ENCODE measurements around the gene PPFIA1.

- TF ChIP-seq CTCF (IDR thresholded peaks at IDR 0.05) (no peak), POLR2A (IDR thresholded peaks at IDR 0.05) (no peak)
Measured at GRCh38 chr11:70289582-70289981, 19.1 kb downstream of the PPFIA1 start.

All from uterus (tissue), 2 donors.